GM12878 (cell line): ENCODE data around the gene CABLES1. TPM values are rescaled to one million over a fixed set of nuclear protein-coding genes. Genes with fewer than 3 reads are reported as not detected.
"Not testable (repeated sequence)": the region's sequence is repeated elsewhere in the genome, so short reads cannot be mapped to it uniquely, and the experiment has no call there.

Experiments
- ATAC-seq: fragments of 200-7000 bp; cut with Tn5 transposase; 3 replicates; pipeline ENCODE4 v1.9.1; 2020; ENCODE audit warnings: mild to moderate bottlenecking, moderate library complexity
- BruUV-seq: library from RNA; stranded (reverse); fragments of 400-500 nt; replicated peaks from 2 replicates; lab custom pipeline; 2021; lab: Mats Ljungman, UMichigan
- CTCF ChIA-PET: fragments of 300-600 bp; sonication (Branson Sonifier 250); formaldehyde crosslinking; extraction: SDS; loops from one replicate; lab custom pipeline; 2021; ENCODE audit warnings: inconsistent platforms; lab: Yijun Ruan, JAX
- POLR2A ChIA-PET: fragments of 350-600 bp; formaldehyde crosslinking; extraction: SDS; loops from one replicate; lab custom pipeline; 2021; ENCODE audit warnings: inconsistent platforms; lab: Charles Lee
- RAD21 ChIA-PET: fragments of 300-600 bp; sonication (Branson Sonifier 250); formaldehyde crosslinking; loops from one replicate; lab custom pipeline; 2023; ENCODE audit warnings: antibody characterized with exemption; ENCODE audit not compliant: unreplicated experiment; lab: Charles Lee
- SMC1A ChIA-PET: fragments of 300-600 bp; sonication (Branson Sonifier 250); formaldehyde crosslinking; loops from one replicate; lab custom pipeline; 2023; ENCODE audit not compliant: unreplicated experiment, uncharacterized antibody; lab: Charles Lee
- DNase-seq: peaks from one replicate; pipeline ENCODE4 v3.0.0-alpha.2; 2011; ENCODE audit warnings: low read depth, low spot score
- FAIRE-seq: peaks from 3 replicates; lab custom pipeline; 2011; peaks lifted over from hg19 to GRCh38; lab: Jason Lieb, UNC
- H2AFZ ChIP-seq: 2 replicates; pipeline ENCODE4 v1.6.0; 2011; ENCODE audit warnings: low read depth, low read length, control low read depth; ENCODE audit not compliant: control insufficient read depth
- H3K27ac ChIP-seq: 2 replicates; pipeline ENCODE4 v1.5.1; 2011; ENCODE audit warnings: control low read depth; ENCODE audit not compliant: control insufficient read depth, insufficient read depth
- H3K27me3 ChIP-seq, 2 experiments: replicated peaks in 1 of 2; 2 replicates each; pipeline versions ENCODE4 v1.6.0 to v1.6.1; 2011; ENCODE audit warnings: low read length in 1 of 2; ENCODE audit not compliant: control insufficient read depth in 2 of 2, insufficient read depth in 2 of 2
- H3K36me3 ChIP-seq, 2 experiments: 2 replicates each; pipeline ENCODE4 v1.5.1; 2011; ENCODE audit warnings: low read length in 1 of 2; ENCODE audit not compliant: control insufficient read depth in 2 of 2, insufficient read depth in 2 of 2
- H3K4me1 ChIP-seq: 2 replicates; pipeline ENCODE4 v1.6.1; 2011; ENCODE audit warnings: mild to moderate bottlenecking, low read length, moderate library complexity, mixed read lengths; ENCODE audit not compliant: control insufficient read depth, insufficient read depth
- H3K4me2 ChIP-seq: 2 replicates; pipeline ENCODE4 v1.6.0; 2011; ENCODE audit warnings: control low read depth; ENCODE audit not compliant: control insufficient read depth, insufficient read depth
- H3K4me3 ChIP-seq: fragments of 200-600 bp; sonication (generic); 2 replicates; pipeline ENCODE4 v1.5.1; 2016
- H3K79me2 ChIP-seq: 2 replicates; pipeline ENCODE4 v1.6.0; 2011; ENCODE audit warnings: low read length; ENCODE audit not compliant: control insufficient read depth, insufficient read depth
- H3K9ac ChIP-seq: 2 replicates; pipeline ENCODE4 v1.8.0; 2011; ENCODE audit warnings: low read length, control low read depth, mixed read lengths; ENCODE audit not compliant: control insufficient read depth, insufficient read depth
- H3K9me3 ChIP-seq: replicated peaks from 3 replicates; pipeline ENCODE4 v1.5.1; 2011; ENCODE audit warnings: mild to moderate bottlenecking, low read length; ENCODE audit not compliant: control insufficient read depth, insufficient read depth
- H4K20me1 ChIP-seq: 2 replicates; pipeline ENCODE4 v1.6.0; 2011; ENCODE audit not compliant: control insufficient read depth, insufficient read depth
- ATF7 ChIP-seq: fragments of 450-650 bp; IDR thresholded peaks from 2 replicates; pipeline ENCODE4 v1.6.1; 2016; ENCODE audit warnings: low read depth, mild to moderate bottlenecking
- GABPA ChIP-seq: IDR thresholded peaks from 2 replicates; pipeline ENCODE4 v1.6.1; 2014; ENCODE audit warnings: antibody characterized with exemption, low read depth, mild to moderate bottlenecking, inconsistent platforms
- KDM1A ChIP-seq: fragments of 200-600 bp; sonication (generic); IDR thresholded peaks from 2 replicates; pipeline ENCODE4 v1.6.1; 2016; ENCODE audit warnings: borderline replicate concordance
- RUNX3 ChIP-seq: IDR thresholded peaks from 2 replicates; pipeline ENCODE4 v1.6.1; 2012; ENCODE audit warnings: low read length, inconsistent platforms
- SMAD5 ChIP-seq: IDR thresholded peaks from 2 replicates; pipeline ENCODE4 v1.6.1; 2016; ENCODE audit warnings: antibody characterized with exemption, low read depth
- STAT3 ChIP-seq: IDR thresholded peaks from 2 replicates; pipeline ENCODE4 v1.6.1; 2011; ENCODE audit warnings: low read depth, low read length, improper control_type of control experiment
- ZBED1 ChIP-seq: IDR thresholded peaks from 2 replicates; pipeline ENCODE4 v1.6.1; 2016; ENCODE audit warnings: borderline replicate concordance
- WGBS: methylation state at CpG from one replicate; pipeline ENCODE4 v1.1.6; 2016; ENCODE audit warnings: low lambda C conversion rate; ENCODE audit not compliant: insufficient replicate concordance, insufficient coverage; ENCODE audit errors: missing lambda C conversion rate; 5-methylcytosine and 5-hydroxymethylcytosine counted together
- in situ Hi-C: fragments of 300-500 bp; cut with MboI; formaldehyde crosslinking; loops from 9 replicates; pipeline ENCODE4 v1.14.3; 2018; ENCODE audit warnings: mixed read lengths
- intact Hi-C: fragments of 100-400 bp; cut with micrococcal nuclease; formaldehyde crosslinking; loops from one replicate; pipeline ENCODE4 v1.14.2; 2022; ENCODE audit not compliant: unreplicated experiment
- polyA plus RNA-seq, 11 experiments: library from polyadenylated mRNA; depleted of rRNA in 4 of 11; unstranded in 6 of 11; stranded (reverse) in 5 of 11; fragments of >200 nt; fragmentation: Nextera tagmentation in 4 of 11; fragmentation: Illumina TruSeq in 1 of 11; extraction: Ambion mirVana in 4 of 11; extraction: Trizol in 1 of 11; gene quantifications; 1 replicate in 1 of 11; 2 replicates in 10 of 11; pipeline versions ENCODE4 v1.2.1 to v1.2.3, GENCODE V29; 2011 to 2016; ENCODE audit warnings: inconsistent platforms in 2 of 11, missing spikeins in 2 of 11, low read depth in 1 of 11
- total RNA-seq, 4 experiments: library from RNA; depleted of rRNA in 3 of 4; stranded (reverse); fragments of >200 nt in 3 of 4; fragmentation: Illumina TruSeq in 1 of 4; extraction: Trizol in 1 of 4; gene quantifications; 2 replicates each; pipeline versions ENCODE4 v1.2.1 to v1.2.3, GENCODE V29; 2013 to 2021

The CABLES1 gene
- total and polyA plus RNA-seq, 10 of the 15 experiments (the other 5 are each of a cell fraction or from before 2014, with no cell fraction given): 2.9 to 27.2 (median 8.2) TPM

- H4K20me1 ChIP-seq, H3K4me1 ChIP-seq, H3K9me3 ChIP-seq, CTCF ChIA-PET, H3K27ac ChIP-seq, in situ Hi-C loops, H3K36me3 ChIP-seq, ATAC-seq, BruUV-seq, H3K79me2 ChIP-seq, H2AFZ ChIP-seq, H3K4me2 ChIP-seq, SMC1A ChIA-PET, RAD21 ChIA-PET, H3K27me3 ChIP-seq, H3K9ac ChIP-seq, H3K4me3 ChIP-seq, DNase-seq, FAIRE-seq: not testable (repeated sequence)
- intact Hi-C loops: loop anchor here (2.0 kb wide), 1 partner anchor 49 kb away; no protein-coding TSS in a partner anchor
- WGBS: 86% methylated on average over 12 of the region's 12 CpGs
- POLR2A ChIA-PET: interaction anchor here (0.7 kb wide), 1 partner anchor 20 kb away, joined by 3 read pairs; no protein-coding TSS in a partner anchor
Measured at GRCh38 chr18:23285581-23285980, 150.3 kb downstream of the CABLES1 start.

DNA sequence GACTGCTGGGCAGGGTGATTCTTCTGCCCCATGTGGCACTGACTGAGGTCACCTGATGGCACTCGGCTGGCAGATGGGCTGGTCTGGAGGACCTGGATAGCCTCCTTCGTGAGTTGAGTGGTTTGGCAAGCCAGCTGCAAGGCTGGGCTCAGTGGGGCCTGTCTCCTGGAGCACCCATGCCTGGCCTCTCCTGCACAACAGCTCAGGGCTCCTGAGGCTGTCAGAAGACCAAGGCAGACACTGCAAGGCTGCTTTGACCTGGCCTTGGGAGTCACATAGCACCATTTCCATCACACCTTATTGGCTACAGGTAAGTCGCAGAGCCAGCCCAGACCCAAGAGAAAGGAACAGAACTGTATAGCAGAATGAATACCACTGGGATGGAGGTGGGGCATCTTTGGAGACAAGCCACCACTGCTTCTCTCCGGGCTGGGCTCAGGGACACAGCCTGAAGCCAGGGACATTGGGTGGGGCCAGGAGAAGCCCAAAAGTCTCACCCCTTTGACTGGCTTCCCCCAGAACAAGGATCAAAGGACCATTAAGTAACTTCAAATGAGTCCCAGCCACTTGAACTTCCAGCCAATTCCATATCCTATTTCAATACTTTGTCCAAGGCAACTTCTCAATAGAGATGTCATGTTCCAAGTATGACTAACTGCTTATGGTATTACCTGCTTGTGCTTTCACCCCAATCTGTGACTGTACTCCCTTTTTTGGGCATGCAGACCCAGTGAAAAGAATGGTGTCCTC is 156.3 kb downstream of the CABLES1 start:
- Histone ChIP-seq H3K4me2 (no peak overlapping the region), H3K79me2 (no peaks in the 10 kb centered on the region), H3K4me3 (no peak overlapping the region), H2AFZ (no peak overlapping the region), H3K36me3 (no peaks in the 10 kb centered on the region), H3K9me3 (no peaks in the 10 kb centered on the region), H3K4me1 (no peaks in the 10 kb centered on the region), H3K9ac (no peak overlapping the region), H3K27me3 (no peaks in the 10 kb centered on the region), H4K20me1 (no peaks in the 10 kb centered on the region), H3K27ac (no peak overlapping the region)
- intact Hi-C loops: no loop called here
- CTCF ChIA-PET: no interaction called here
- TF ChIP-seq ATF7 (no peak), ZBED1 (no peak), SMAD5 (no peak), STAT3 (no peak), RUNX3 (no peak), KDM1A (no peak), GABPA (no peak)
- BruUV-seq: no TSS peak
- ATAC-seq: 0 out of 3 replicates have a peak, but pooled peaks have one; percentile 16
- 69% methylated on average over 4 of the region's 4 CpGs for WGBS
- SMC1A ChIA-PET: interaction anchor here (1.2 kb wide), 1 partner anchor 69 kb away, joined by 3 read pairs; no protein-coding TSS in a partner anchor
- FAIRE-seq: no peak
- no peak for DNase-seq
- POLR2A ChIA-PET: no interaction called here
- in situ Hi-C loops: no loop called here
- RAD21 ChIA-PET: no interaction called here
